Smooth muscle cell (in vitro differentiated cells): ENCODE results near the gene ALG14. TPM values are rescaled to one million over a fixed set of nuclear protein-coding genes. Genes with fewer than 3 reads are reported as not detected.
"Not testable (repeated sequence)": the region's sequence is repeated elsewhere in the genome, so short reads cannot be mapped to it uniquely, and the experiment has no call there.

Experiments used
- DNase-seq: peaks from one replicate; lab custom pipeline; 2025; ENCODE audit not compliant: unreplicated experiment; lab: John Stamatoyannopoulos, UW
- H2AFZ ChIP-seq: fragments of 200-600 bp; sonication (generic); 2 replicates; pipeline ENCODE4 v1.6.0; 2016; ENCODE audit warnings: antibody characterized with exemption, low read depth, mild to moderate bottlenecking
- H3F3A ChIP-seq: fragments of 200-600 bp; sonication (generic); 2 replicates; pipeline ENCODE4 v1.6.0; 2017; ENCODE audit warnings: antibody characterized with exemption, low read depth
- H3K27ac ChIP-seq: fragments of 200-600 bp; sonication (generic); 2 replicates; pipeline ENCODE4 v1.5.1; 2016; ENCODE audit warnings: low read depth, mild to moderate bottlenecking
- H3K27me3 ChIP-seq: fragments of 200-600 bp; sonication (generic); 2 replicates; pipeline ENCODE4 v1.6.1; 2016; ENCODE audit warnings: low read depth, mild to moderate bottlenecking
- H3K36me3 ChIP-seq: fragments of 200-600 bp; sonication (generic); 2 replicates; pipeline ENCODE4 v1.5.1; 2016; ENCODE audit warnings: low read depth
- H3K4me1 ChIP-seq: fragments of 200-600 bp; sonication (generic); 2 replicates; pipeline ENCODE4 v1.5.1; 2016; ENCODE audit warnings: low read depth
- H3K4me2 ChIP-seq: fragments of 200-600 bp; sonication (generic); 2 replicates; pipeline ENCODE4 v1.6.0; 2016; ENCODE audit warnings: mild to moderate bottlenecking
- H3K4me3 ChIP-seq: fragments of 200-600 bp; sonication (generic); 2 replicates; pipeline ENCODE4 v1.5.1; 2016; ENCODE audit warnings: mild to moderate bottlenecking
- H3K79me2 ChIP-seq: fragments of 200-600 bp; sonication (generic); 2 replicates; pipeline ENCODE4 v1.6.0; 2016; ENCODE audit warnings: low read depth, mild to moderate bottlenecking
- H3K9ac ChIP-seq: fragments of 200-600 bp; sonication (generic); 2 replicates; pipeline ENCODE4 v1.6.0; 2016; ENCODE audit warnings: low read depth
- H3K9me3 ChIP-seq: fragments of 200-600 bp; sonication (generic); replicated peaks from 2 replicates; pipeline ENCODE4 v1.5.1; 2016; ENCODE audit warnings: low read depth
- H4K20me1 ChIP-seq: fragments of 200-600 bp; sonication (generic); 2 replicates; pipeline ENCODE4 v1.6.0; 2016; ENCODE audit warnings: low read depth
- WGBS: methylation state at CpG from one replicate; pipeline ENCODE4 v1.1.7; 2016; ENCODE audit warnings: low lambda C conversion rate; 5-methylcytosine and 5-hydroxymethylcytosine counted together
- polyA plus RNA-seq: library from polyadenylated mRNA; unstranded; fragments of >200 nt; fragmentation: Nextera tagmentation; extraction: Ambion mirVana; gene quantifications from 2 replicates; pipeline ENCODE4 v1.2.1, GENCODE V29; 2016
- total RNA-seq: library from RNA; depleted of rRNA; stranded (reverse); fragments of >200 nt; gene quantifications from 2 replicates; pipeline ENCODE4 v1.2.3, GENCODE V29; 2014
- TF ChIP-seq, protein P1 (sequence below): fragments of 200-600 bp; sonication (generic); IDR thresholded peaks from 2 replicates; pipeline ENCODE4 v1.5.1; 2017; ENCODE audit warnings: borderline replicate concordance, mild to moderate bottlenecking, antibody characterized with exemption; ENCODE audit not compliant: insufficient read depth, poor library complexity, severe bottlenecking

The ALG14 gene
- total and polyA plus RNA-seq, 2 experiments from 2014 or later = 2.4 to 5.5 TPM

DNA sequence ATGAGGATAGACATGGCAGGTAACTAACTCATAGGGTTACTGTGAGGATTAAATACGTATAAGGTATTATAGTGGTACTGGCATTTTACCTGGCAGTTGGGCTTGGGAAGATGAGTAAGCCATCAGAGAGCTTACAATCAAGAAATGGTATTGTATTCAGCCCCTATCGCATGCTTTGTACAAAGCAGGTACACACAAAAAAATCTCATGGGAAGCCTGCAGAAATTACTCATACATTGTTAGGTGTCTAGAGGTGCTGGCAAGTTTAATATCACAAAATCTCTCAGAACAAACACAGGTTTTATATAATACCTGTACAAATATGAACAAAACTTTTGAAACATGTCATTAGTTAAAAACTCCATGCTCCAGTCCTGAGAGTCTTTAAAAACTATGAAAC lies 74.0 kb downstream of the ALG14 start:
- Histone ChIP-seq H3K27me3 (no peaks in the 10 kb centered on the region), H3K4me3 (no peak overlapping the region), H3K4me1 (peaks cover 26% of the 10 kb centered on the region), H3K36me3 (no peaks in the 10 kb centered on the region), H2AFZ (no peak overlapping the region), H4K20me1 (no peaks in the 10 kb centered on the region), H3K79me2 (no peaks in the 10 kb centered on the region), H3F3A (peaks cover 12% of the 10 kb centered on the region), H3K9me3 (no peaks in the 10 kb centered on the region), H3K27ac (no peak overlapping the region), H3K9ac (no peak overlapping the region), H3K4me2 (no peak overlapping the region)
- TF ChIP-seq, protein P1, sequence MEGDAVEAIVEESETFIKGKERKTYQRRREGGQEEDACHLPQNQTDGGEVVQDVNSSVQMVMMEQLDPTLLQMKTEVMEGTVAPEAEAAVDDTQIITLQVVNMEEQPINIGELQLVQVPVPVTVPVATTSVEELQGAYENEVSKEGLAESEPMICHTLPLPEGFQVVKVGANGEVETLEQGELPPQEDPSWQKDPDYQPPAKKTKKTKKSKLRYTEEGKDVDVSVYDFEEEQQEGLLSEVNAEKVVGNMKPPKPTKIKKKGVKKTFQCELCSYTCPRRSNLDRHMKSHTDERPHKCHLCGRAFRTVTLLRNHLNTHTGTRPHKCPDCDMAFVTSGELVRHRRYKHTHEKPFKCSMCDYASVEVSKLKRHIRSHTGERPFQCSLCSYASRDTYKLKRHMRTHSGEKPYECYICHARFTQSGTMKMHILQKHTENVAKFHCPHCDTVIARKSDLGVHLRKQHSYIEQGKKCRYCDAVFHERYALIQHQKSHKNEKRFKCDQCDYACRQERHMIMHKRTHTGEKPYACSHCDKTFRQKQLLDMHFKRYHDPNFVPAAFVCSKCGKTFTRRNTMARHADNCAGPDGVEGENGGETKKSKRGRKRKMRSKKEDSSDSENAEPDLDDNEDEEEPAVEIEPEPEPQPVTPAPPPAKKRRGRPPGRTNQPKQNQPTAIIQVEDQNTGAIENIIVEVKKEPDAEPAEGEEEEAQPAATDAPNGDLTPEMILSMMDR = no peak
- no peak for DNase-seq
- 98% methylated on average over 2 of the region's 2 CpGs for WGBS

DNA sequence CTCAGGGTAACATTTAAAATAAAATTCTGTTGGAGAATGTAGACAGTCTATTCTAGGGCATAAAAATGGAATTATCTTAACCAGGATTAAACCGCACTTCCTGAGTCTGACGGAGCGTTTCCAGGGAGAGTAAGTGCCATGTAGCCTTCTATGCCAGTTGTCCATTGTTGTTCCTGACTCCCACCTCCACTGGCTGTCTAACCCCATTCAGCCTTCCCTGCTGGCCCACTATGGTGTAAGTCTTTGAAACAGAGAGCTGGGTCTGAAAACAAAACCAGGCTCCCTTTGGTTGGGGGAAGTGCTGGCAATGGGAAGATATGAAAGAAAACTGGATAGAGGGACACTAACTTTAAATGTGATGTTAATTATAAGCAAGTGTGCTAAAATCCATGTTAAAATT lies 74.6 kb downstream of the ALG14 start:
- H3K27ac ChIP-seq = no peak overlapping the region
- no peaks in the 10 kb centered on the region for H3K36me3 ChIP-seq
- no peak overlapping the region for H3K9ac ChIP-seq
- no peaks in the 10 kb centered on the region for H3K79me2 ChIP-seq
- no peaks in the 10 kb centered on the region for H4K20me1 ChIP-seq
- no peak for DNase-seq
- 65% methylated on average over 3 of the region's 3 CpGs for WGBS
- peaks cover 23% of the 10 kb centered on the region for H3K4me1 ChIP-seq
- no peak overlapping the region for H2AFZ ChIP-seq
- no peak overlapping the region for H3K4me2 ChIP-seq
- TF ChIP-seq, protein P1 = no peak
- H3K27me3 ChIP-seq = no peaks in the 10 kb centered on the region
- H3K4me3 ChIP-seq = no peak overlapping the region
- peaks cover 8% of the 10 kb centered on the region for H3F3A ChIP-seq
- H3K9me3 ChIP-seq = no peaks in the 10 kb centered on the region

DNA sequence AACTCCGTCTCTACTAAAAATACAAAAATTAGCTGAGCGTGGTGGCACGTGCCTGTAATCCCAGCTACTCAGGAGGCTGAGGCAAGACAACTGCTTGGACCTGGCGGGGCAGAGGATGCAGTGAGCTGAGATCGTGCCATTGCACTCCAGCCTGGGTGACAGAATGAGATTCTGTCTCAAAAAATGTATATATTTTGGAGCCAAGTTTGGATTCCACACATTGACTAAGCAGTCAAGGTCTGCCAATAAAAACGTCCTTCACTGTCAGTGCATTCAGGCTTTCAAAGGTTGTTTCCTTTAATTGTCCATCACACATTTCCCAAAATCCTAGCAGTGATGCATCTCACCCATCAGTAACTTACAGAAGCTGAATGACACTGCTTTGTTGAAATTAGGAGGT lies 77.2 kb downstream of the ALG14 start:
- not testable (repeated sequence) for H4K20me1 ChIP-seq, DNase-seq, H3K36me3 ChIP-seq, H3F3A ChIP-seq, H3K4me2 ChIP-seq, H3K9ac ChIP-seq, H3K4me3 ChIP-seq, H3K79me2 ChIP-seq, H2AFZ ChIP-seq, H3K27ac ChIP-seq, H3K9me3 ChIP-seq, H3K27me3 ChIP-seq
- H3K4me1 ChIP-seq = peaks cover 11% of the 10 kb centered on the region
- WGBS = 97% methylated on average over 6 of the region's 6 CpGs

DNA sequence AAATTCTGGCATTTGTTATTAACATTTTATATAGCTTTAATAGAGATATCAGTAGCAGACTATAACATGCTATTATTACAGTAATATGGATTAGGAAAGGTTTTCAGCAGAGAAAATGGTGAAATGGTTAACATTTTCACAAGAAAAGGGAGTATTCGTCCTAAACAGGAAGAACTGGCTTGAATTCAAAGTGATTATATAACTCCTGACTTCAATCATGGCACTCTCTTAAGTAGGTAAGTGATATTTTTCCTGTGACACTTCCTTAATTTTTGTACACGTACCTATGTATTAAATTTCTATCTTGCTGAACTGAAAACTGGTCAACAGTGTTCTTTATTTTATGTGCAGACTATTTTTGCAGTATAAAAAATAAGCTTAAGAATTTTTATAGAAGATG lies 77.9 kb downstream of the ALG14 start:
- TF ChIP-seq, protein P1 = no peak
- H3K4me2 ChIP-seq = no peak overlapping the region
- H3K36me3 ChIP-seq = no peaks in the 10 kb centered on the region
- no peak overlapping the region for H3K4me3 ChIP-seq
- H3K27me3 ChIP-seq = no peaks in the 10 kb centered on the region
- no peak overlapping the region for H3K9ac ChIP-seq
- DNase-seq = no peak
- H3K79me2 ChIP-seq = no peaks in the 10 kb centered on the region
- no peaks in the 10 kb centered on the region for H4K20me1 ChIP-seq
- no peaks in the 10 kb centered on the region for H3K9me3 ChIP-seq
- H3K4me1 ChIP-seq = peaks cover 14% of the 10 kb centered on the region
- H3K27ac ChIP-seq = no peak overlapping the region
- H2AFZ ChIP-seq = no peak overlapping the region
- WGBS = 72% methylated on average over 2 of the region's 2 CpGs
- H3F3A ChIP-seq = no peaks in the 10 kb centered on the region
